Thyroid gland (tissue), 4 donors: Measurements from ENCODE around the gene SMARCD2. TPM values are rescaled to one million over a fixed set of nuclear protein-coding genes. Genes with fewer than 3 reads are reported as not detected.

Source experiments
- DNase-seq, 2 donors: peaks; one replicate each; pipeline ENCODE4 v3.0.0-alpha.2; 2019
- H3K27ac ChIP-seq, 3 donors: fragments of 200-600 bp; sonication (generic); 1 replicate in 2 of 3; 2 replicates in 1 of 3; pipeline ENCODE4 v1.5.1; 2016 to 2019; ENCODE audit warnings: mild to moderate bottlenecking in 1 of 3, moderate library complexity in 1 of 3
- H3K27me3 ChIP-seq: fragments of 200-600 bp; sonication (generic); one replicate; pipeline ENCODE4 v1.5.1; 2019
- H3K36me3 ChIP-seq, 2 donors: fragments of 200-600 bp; sonication (generic); one replicate each; pipeline ENCODE4 v1.5.1; 2016 to 2019
- H3K4me1 ChIP-seq, 2 donors: fragments of 200-600 bp; sonication (generic); one replicate each; pipeline ENCODE4 v1.5.1; 2017 to 2019
- H3K4me3 ChIP-seq, 3 donors: fragments of 200-600 bp; sonication (generic); replicated peaks in 1 of 3; 1 replicate in 2 of 3; 2 replicates in 1 of 3; pipeline ENCODE4 v1.5.1; 2016; ENCODE audit warnings: mild to moderate bottlenecking in 1 of 3
- H3K9me3 ChIP-seq: fragments of 200-600 bp; sonication (generic); one replicate; pipeline ENCODE4 v1.5.1; 2017
- POLR2A ChIP-seq, 2 donors: fragments of 450-650 bp; IDR thresholded peaks; one replicate each; pipeline ENCODE4 v1.6.1; 2017; ENCODE audit warnings: antibody characterized with exemption in 2 of 2, mild to moderate bottlenecking in 2 of 2, moderate library complexity in 1 of 2
- WGBS, 2 donors: methylation state at CpG; one replicate each; pipeline ENCODE4 v1.1.5; 2017; 5-methylcytosine and 5-hydroxymethylcytosine counted together
- intact Hi-C: fragments of 100-400 bp; cut with DNase I; formaldehyde crosslinking; loops from one replicate; pipeline ENCODE4 v1.15.1; 2023
- total RNA-seq, 4 donors: library from RNA; depleted of rRNA; stranded (reverse); fragments of >200 nt; gene quantifications; one replicate each; pipeline ENCODE4 v1.2.3, GENCODE V29; 2016
- TF ChIP-seq, protein P1 (sequence below), 6 experiments: fragments of 200-600 bp in 3 of 6; fragments of 450-650 bp in 3 of 6; sonication (generic) in 3 of 6; IDR thresholded peaks; one replicate each; pipeline ENCODE4 v1.5.1; 2016 to 2019; ENCODE audit warnings: antibody characterized with exemption in 6 of 6, mild to moderate bottlenecking in 2 of 6, inconsistent platforms in 1 of 6, moderate library complexity in 1 of 6

Gene SMARCD2
- total RNA-seq, 4 donors from 2014 or later, result 75.0 to 101 (median 90.4) TPM

DNA sequence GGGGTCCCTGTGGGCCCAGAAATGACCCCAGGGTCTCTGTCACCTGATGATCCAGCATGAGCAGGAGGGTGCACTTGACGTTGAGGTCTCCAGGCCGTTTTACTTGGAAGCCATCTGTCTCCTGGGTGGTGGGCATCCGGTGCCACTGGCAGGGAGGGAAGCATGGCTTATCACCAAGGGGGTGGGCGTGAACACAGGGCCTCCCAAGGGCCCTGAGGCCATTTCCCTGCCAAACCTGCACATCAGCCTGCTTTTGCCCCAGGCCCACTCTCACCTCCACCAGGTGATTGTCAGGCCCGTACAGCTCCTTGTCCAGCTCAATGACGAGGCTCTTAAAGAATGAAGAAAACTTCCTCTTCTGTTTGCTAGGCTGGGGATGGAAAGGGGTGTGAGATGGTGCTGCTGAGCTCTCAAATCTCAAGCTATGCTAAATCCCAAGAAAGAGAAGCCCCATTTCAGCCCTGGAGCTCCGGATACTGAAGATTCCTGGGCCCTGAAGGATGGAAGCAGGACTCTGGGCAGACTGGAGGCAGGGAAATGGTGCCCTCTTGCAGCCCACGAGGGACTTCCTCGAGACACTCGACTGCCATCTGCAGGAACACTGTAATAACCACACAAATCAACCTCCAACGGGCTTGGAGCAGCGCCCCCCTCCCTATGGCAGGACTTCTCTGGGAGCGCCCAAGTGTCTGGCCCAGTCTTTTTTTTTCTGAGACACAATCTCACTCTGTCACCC is 7.9 kb downstream of the SMARCD2 start:
- Histone ChIP-seq H3K4me3 (no peak overlapping the region), H3K36me3 (peaks cover 66 to 70% of the 10 kb centered on the region in 2 donors), H3K27ac (peak overlapping the region; percentile 24 to 56 (median 33)), H3K27me3 (no peaks in the 10 kb centered on the region), H3K9me3 (no peaks in the 10 kb centered on the region), H3K4me1 (peaks cover 27 to 37% of the 10 kb centered on the region in 2 donors)
- WGBS, 2 donors, result 40 to 50% methylated on average over 10 to 13 of the region's 13 CpGs
- TF ChIP-seq POLR2A (IDR thresholded peaks at IDR 0.05), result no peak
- TF ChIP-seq, protein P1, sequence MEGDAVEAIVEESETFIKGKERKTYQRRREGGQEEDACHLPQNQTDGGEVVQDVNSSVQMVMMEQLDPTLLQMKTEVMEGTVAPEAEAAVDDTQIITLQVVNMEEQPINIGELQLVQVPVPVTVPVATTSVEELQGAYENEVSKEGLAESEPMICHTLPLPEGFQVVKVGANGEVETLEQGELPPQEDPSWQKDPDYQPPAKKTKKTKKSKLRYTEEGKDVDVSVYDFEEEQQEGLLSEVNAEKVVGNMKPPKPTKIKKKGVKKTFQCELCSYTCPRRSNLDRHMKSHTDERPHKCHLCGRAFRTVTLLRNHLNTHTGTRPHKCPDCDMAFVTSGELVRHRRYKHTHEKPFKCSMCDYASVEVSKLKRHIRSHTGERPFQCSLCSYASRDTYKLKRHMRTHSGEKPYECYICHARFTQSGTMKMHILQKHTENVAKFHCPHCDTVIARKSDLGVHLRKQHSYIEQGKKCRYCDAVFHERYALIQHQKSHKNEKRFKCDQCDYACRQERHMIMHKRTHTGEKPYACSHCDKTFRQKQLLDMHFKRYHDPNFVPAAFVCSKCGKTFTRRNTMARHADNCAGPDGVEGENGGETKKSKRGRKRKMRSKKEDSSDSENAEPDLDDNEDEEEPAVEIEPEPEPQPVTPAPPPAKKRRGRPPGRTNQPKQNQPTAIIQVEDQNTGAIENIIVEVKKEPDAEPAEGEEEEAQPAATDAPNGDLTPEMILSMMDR (IDR thresholded peaks at IDR 0.05), result peak in 5 of 6 experiments; percentile 30 to 62 (median 44)
- intact Hi-C loops, result loop anchor here (5.0 kb wide), 1 partner anchor 62 kb away; the partner anchor contains the start of genes CCDC47 and DDX42
- DNase-seq, result peak; percentile 88 to 89

DNA sequence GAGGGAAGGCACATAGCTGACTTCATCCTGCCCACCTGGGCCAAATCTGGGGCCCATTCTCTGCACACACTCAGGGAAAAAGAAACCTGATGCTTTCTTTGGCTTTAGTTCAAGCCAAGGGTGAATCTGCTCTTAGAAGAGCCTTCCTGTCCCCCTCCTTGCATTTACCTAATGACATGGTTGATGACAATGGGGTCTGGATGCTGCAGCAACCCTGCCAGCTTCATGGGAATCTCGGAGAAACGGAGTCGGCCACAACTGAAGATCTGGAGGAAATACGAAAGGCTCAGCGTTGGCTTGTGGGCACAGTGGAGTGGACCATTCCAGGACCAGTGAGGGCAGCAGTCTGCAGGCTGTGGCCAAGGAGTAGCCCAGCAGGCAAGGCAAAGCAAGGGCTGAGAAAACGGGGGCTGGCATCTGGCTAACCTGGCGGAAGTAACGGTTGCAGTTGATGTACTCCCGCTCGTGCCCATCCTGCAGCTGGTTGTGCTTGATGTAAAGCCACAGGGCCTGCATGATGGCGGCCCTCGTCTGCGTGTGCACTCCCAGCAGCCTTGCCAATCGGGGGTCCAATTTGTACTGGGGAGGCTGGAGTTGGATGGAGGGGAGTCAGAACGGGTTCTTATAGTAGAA is 8.6 kb downstream of the SMARCD2 start:
- WGBS, 2 donors, result 94 to 95% methylated on average over 15 of the region's 15 CpGs

DNA sequence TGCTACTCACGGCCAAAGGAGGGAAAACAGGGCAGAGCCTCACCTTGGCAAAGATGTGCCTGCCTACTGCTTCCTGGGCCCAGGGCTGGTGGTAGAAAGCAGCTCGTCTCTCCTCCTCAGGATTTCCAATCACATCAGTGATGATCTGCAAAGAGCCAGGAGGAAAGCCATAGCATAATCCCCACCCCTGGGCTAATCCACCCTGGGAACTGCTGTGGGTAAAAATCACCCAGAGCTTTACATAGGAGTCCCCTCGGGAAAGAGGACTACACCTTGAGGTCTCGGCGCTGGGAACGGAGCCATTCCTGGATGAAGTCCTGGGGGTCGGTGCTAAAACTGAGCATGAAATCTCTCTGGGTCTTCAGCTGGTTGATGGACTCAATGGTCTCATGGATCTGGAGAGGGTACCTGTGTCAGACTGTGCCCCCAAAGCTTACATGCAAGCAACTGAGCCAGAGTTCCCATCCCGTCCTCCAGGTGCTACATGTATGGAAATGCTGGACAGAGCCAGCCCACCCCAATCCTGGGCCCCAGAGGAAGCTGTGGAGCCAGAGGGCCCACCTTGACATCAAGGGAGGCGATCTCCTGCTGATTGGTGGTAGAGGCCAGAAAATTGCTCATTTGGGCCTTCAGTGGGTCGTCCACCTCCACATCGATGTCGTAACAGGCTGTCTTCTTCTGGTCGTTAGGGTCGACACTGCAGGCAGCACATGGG is 9.3 kb downstream of the SMARCD2 start:
- TF ChIP-seq, protein P1 (IDR thresholded peaks at IDR 0.05), result no peak
- no peak for TF ChIP-seq POLR2A (IDR thresholded peaks at IDR 0.05)
- Histone ChIP-seq H3K4me3 (no peak overlapping the region), H3K36me3 (peaks cover 69 to 74% of the 10 kb centered on the region in 2 donors), H3K27me3 (no peaks in the 10 kb centered on the region), H3K4me1 (peaks cover 14 to 34% of the 10 kb centered on the region in 2 donors), H3K9me3 (no peaks in the 10 kb centered on the region), H3K27ac (no peak overlapping the region)
- intact Hi-C loops, result no loop called here
- DNase-seq, result no peak
- 84 to 90% methylated on average over 9 to 14 of the region's 14 CpGs for WGBS, 2 donors

More for the DNA sequence above, 8.6 kb downstream of the SMARCD2 start:
- H3K9me3 ChIP-seq, result no peaks in the 10 kb centered on the region
- H3K27ac ChIP-seq, result no peak overlapping the region
- peaks cover 19 to 34% of the 10 kb centered on the region in 2 donors for H3K4me1 ChIP-seq
- peaks cover 69 to 74% of the 10 kb centered on the region in 2 donors for H3K36me3 ChIP-seq
- TF ChIP-seq, protein P1 (IDR thresholded peaks at IDR 0.05), result no peak
- TF ChIP-seq POLR2A (IDR thresholded peaks at IDR 0.05), result no peak
- intact Hi-C loops, result no loop called here
- no peaks in the 10 kb centered on the region for H3K27me3 ChIP-seq
- H3K4me3 ChIP-seq, result no peak overlapping the region
- no peak for DNase-seq

DNA sequence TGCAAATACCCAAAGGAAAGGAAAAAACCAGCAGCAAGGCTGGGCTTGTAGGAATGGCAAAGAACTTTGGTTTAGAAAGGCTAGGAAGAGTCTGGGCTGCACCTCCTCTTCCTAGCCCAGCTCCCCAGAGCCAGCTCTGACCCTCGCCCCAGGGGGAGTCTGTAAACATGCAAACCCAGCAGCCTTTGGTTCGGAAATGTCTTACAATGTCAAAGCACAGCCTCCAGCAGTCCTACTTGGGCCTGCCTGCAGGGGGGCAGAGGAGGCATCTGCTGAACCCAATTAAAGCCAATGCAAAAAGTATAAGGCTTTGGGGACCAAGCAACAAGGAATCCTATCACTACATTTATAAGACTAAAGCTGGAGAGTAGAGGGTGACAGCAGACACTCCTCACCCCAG is 10.0 kb downstream of the SMARCD2 start:
- H3K27me3 ChIP-seq, result no peaks in the 10 kb centered on the region
- no peak overlapping the region for H3K27ac ChIP-seq
- peaks cover 9 to 30% of the 10 kb centered on the region in 2 donors for H3K4me1 ChIP-seq
- H3K36me3 ChIP-seq, result peaks cover 69 to 74% of the 10 kb centered on the region in 2 donors
- DNase-seq, result no peak
- H3K4me3 ChIP-seq, result no peak overlapping the region
- no peaks in the 10 kb centered on the region for H3K9me3 ChIP-seq
- intact Hi-C loops, result no loop called here
- TF ChIP-seq, protein P1 (IDR thresholded peaks at IDR 0.05), result no peak
- no peak for TF ChIP-seq POLR2A (IDR thresholded peaks at IDR 0.05)
- WGBS, 2 donors, result 84 to 86% methylated on average over 2 of the region's 2 CpGs
